Activated gamma-delta T cell treated with anti-CD3 and anti-CD28 coated beads, Interleukin-2, amount 50 U/mL, for 16 hours (primary cell): ENCODE measurements around the gene POMGNT1.

Source experiments
- DNase-seq: peaks from one replicate; pipeline ENCODE4 v3.0.0-alpha.2; 2020; ENCODE audit warnings: low read depth

Gene POMGNT1

DNA sequence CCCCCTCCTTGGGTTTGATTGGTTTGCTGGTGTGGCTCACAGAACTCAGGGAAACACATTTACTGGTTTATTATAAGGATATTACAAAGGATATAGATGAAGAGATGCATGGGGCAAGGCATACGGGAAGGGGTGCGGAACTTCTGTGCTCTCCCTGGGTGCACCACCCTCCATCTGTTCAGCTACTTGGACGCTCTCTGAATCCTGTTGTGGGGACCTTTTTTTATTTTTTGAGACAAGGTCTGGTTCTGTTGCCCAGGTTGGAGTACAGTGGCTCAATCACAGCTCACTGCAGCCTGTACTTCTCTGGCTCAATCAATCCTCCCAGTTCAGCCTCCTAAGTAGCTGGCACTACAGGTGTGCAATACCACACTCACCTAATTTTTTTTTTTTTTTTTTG is 12.3 kb upstream of the POMGNT1 start:
- no peak for DNase-seq

DNA sequence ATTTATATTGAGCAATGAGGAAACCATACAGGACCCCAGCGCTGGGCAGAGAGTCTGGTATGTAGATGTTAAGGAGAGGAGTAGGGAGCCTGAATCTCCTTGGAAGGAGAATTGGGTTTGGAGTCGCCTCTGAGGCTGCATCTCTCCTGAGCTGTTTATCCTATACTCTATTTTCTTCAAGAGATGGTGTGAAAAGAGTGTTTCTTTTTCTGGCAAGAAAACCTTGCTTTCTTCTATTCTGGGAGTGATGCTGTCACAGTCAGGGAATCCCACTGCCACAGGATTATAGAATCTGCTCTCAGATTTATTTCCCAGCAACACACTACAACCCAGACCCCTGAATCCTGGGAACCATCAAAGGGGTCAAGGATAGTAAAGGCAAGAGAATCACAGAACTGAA is 8.2 kb upstream of the POMGNT1 start:
- no peak for DNase-seq

DNA sequence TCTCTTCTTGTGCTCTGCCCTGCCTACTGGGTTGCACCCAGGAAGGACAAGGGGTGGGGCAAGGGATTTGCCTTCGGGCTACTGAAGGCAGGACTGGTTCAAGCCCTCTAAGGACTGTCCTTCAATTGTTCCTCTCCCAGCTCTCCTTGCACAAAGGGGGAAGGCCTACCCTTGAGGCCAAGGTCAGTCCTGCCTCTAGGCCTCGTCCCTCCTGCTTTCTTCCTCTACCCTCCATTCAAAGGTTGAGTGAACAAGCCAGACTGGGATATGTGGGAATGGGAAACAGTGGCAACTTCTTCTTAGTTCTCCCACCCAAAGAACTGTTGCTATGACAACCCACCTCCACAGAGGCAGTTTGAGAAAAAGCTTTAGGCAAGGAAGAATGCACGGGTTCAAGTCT is 7.6 kb upstream of the POMGNT1 start:
- no peak for DNase-seq

DNA sequence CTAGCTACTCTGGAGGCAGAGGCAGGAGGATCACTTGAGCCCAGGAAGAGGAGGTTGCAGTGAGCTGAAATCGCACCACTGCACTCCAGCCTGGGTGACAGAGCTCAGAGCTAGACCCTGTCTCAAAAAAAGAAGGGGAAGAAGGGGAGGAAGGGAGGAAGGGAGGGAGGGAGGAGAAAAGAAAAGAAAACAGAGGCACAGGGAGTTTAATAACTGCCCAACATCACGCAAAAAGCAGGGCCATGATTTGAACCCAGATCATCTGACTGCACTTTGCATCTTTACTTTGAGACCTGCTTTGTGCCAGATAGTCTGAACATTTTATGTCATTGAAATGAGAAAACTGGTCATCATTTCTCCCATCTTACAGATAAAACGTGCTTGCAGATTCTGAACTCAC is 6.9 kb upstream of the POMGNT1 start:
- DNase-seq = no peak

DNA sequence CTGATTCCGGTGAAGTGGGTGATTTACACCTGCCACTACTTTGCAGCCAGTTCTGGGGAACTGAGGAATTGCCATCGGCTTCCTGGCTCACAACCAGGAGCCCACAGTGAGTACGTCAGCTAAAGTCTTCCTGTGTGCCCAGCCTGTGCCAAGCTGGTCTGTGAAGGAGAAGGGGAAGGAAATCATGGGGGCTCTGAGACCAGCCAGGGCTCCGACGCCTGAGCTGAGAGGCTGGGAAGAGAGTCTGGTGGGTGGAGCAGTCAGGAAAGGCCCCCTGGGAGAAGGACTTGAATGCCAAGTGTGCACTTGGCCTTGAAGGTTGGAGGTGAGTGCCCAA is 6.1 kb upstream of the POMGNT1 start:
- DNase-seq = no peak

DNA sequence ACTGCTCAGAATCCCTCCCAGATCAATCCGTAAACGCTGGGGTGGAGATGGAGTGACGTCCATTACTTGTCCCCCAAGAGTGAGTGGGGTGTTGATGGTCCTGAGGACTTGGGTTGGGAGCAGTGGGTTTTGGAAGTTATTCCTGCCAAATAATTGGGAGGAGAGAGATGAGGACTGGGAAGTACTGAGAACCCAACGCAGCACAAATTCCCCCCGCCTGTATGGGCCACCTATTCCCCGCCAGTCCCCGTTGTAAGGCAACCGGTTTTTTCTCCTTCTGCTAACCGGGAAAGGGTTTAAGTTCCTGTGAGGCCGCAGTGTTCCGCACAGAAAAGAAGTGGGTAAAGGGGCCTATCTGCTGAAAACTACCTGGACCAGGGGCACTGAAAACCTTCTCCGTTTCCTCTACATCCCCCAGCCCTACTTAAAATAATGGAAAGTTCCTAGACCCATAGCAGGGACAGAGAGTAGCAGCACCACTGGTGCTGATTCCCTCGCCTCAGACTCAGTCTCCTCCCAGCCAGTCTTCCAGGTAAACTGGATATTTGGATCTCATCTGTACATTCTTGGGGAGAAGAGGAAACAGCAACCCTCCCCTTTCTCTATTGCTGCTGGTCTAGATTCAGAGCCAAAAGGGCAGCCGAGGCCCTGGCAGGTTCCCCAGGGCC is 5.6 kb upstream of the POMGNT1 start:
- DNase-seq = no peak

DNA sequence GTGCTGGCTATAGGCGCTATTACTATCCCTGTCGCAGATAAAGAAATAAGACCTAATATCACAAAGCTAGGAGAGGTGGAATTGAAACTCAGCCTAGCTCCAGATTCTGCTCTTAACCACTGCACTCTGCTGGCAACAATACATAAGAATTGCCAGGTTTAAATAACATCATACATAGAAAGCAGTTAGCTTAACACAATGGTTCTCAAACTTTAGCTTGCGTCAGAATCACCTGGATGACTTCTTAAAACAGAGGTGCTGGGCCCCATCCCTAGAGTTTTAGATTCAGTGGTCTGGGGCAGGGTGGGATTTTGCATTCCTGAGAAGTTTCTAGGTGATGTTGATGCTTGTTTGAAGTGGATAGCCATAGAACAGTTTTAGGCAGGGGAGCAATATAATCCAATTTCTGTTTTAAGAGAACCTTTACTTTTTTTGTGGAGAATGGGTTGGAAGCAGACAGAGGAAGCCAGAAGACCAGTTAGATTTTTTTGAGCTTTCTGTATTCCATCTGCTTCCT is 1.1 kb upstream of the POMGNT1 start:
- DNase-seq = no peak

DNA sequence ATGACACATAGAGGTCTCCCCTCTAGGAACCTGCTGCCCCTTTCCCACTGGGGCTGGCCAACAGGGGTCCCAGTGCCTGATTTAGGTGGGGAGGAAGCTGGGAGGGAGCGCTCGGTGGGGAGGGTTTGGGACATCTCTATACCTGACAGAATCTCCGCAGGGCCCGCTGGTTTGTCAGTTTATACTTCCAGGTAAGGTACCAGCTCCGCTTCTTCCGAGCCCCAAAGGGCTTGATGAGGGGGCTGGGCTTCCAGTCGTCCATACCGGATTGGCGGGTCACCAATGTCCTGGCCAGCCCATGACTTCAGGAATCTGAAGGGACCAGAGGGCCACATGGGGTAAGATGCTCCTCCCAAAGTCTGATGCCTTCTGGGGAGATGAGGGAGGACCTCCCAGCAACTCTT is 672 bp downstream of the POMGNT1 start:
- no peak for DNase-seq

DNA sequence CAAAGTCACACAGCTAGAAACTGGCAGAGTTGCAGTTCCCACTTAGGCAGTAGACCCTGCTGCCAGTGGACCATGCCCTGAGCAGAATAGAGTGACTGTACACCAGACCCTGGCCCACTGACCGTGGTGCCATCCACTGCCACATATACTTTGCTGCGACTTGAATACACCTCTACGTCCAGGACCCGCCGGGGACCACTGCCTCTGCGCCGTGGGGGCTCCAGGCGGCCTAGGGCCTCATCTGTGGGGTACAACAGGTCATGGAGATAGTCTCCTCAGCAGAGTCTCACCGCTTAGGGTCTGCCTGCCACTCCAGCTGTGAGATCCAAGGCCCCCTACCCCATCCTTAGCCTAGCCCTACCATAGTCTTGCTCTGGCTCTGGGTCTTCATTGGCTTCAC is 1.6 kb downstream of the POMGNT1 start:
- no peak for DNase-seq

DNA sequence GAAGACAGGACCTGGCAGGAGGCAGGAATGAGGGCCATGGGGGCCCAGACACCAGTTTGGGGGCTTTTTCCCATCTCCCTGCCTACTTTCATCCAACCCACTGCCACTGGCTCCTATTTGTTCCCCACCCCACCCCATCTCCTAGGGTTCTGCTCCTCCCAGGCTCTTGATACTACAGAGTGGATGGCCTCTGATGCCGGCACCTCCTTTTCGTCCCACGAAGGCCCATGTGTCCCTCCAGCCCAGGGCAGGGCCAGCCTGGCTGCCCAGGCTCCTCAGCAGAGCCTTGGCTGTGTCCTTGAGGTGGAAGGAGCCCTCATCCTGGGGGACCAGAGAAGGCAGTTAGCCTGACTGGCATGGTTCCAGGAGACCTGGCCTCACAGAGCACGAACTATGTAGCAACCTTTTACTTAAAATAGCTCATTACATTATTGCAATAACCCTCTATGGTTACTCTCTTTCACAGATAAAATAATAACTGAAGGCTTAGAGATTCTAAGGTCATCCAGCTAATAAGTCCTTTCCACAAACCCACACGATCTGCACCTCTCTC is 3.5 kb downstream of the POMGNT1 start:
- no peak for DNase-seq

DNA sequence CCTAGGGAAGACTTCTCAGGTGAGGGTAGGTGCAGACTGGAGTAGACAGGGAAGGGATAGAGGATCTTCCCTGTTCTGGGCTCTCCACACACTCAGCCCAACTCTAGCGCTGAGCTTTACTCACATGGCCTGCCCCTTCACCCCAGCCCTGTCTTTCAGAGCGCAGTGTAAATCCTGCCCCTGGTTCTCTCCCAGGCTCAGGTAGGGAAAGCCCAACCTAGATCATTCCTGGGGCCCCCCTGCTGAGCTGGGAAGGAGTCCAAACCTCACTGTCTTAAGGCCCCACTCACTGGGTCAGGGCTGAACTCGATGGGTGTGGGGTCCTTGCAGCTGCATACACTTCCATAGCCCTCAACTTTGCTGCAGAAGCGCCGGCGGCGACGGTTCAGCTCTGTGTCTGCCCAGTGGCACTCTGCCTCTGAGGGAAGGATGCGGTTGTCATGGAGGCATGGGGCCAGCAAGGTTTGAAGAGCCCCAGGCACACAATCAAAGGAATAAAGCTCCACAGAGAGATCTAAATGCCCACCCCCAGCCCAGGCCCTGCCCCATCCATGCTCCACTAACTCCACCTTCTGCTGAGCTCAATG is 4.2 kb downstream of the POMGNT1 start:
- no peak for DNase-seq

DNA sequence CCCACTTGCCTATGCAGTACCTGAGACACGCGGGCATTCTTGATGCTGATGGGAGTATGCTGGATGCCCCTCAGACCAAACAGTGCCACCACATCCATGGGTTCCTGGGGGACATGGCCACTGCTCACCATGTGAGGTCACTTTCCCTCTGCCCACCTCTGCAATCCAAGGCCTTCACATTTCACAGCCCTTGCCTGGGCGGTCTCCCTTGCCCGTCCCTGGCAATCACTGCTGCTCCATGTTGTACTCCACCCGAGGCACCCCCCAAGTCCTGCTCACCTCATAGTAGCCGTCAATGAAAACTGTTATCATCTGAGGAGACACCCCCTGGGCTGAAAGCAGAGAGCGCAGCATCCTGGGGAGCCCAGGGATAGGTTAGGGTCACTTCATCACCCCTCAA is 4.9 kb downstream of the POMGNT1 start:
- no peak for DNase-seq

DNA sequence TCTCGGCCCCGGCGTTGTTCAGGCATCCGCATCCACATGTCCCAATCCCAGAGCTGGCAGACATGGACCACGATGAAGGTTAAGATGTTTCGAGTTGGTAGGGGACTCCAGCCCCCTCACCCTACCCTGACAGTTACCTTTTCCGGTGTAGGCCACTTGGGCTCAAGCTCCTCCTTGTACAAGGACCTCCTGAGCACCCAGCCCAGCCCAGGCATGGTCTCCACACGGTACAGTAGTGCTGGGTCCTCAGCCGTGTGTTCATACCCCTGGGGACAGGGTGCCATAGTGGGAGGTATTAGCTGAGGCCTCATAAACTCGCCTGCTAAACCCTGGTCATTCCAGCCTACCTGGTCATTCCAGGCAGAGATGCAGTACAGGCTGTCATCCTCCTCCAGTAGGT is 6.1 kb downstream of the POMGNT1 start:
- no peak for DNase-seq

DNA sequence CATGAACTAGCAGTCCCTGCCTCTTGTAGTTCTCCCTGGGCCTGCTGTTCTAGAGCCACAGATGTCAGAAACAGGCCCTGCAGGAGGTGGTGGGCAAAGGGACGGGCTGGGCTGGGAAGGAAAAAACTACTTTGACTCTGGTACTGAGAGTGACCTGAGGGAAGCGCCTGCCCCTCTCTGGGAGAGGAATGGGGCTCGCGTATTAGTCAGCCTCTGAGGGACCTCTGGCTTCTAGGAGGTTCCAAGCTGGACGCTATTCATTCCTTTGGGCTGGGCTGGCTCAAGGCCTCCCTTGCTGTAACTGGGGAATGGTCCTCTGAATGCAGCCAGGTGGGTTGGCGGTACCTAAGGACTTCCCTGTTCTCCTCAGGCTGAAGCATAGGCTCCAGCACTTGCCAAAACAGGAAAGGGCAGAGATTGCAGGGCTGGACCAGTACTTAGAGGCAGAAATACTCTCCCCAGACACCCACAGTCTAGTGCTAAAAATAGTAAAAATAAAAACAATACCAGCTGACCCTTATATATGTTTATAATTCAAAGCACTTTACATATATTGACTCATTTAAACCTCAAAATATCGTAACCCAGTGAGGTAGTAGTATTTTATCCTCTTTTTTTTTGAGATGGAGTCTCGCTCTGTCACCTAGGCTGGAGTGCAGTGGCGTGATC is 7.1 kb downstream of the POMGNT1 start:
- DNase-seq = no peak

DNA sequence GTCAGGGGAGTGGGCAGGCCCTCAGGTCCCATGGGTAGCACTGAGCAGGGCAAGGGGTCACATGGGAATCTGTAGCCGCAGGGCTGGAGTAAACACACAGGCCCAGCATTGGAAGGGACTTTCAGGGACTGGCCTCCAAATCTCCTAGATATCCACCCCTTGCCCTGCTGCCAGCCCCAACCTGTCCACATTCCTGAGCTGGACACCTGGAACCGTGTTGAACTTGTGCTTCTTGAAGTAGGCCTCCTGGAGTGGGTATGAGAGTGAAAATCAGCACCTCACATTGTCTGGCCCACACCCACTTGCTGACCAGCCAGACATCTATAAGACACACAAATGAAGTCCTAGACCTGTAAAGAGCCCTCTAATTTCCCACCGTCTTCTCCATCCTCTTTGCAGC is 7.7 kb downstream of the POMGNT1 start:
- DNase-seq = no peak

DNA sequence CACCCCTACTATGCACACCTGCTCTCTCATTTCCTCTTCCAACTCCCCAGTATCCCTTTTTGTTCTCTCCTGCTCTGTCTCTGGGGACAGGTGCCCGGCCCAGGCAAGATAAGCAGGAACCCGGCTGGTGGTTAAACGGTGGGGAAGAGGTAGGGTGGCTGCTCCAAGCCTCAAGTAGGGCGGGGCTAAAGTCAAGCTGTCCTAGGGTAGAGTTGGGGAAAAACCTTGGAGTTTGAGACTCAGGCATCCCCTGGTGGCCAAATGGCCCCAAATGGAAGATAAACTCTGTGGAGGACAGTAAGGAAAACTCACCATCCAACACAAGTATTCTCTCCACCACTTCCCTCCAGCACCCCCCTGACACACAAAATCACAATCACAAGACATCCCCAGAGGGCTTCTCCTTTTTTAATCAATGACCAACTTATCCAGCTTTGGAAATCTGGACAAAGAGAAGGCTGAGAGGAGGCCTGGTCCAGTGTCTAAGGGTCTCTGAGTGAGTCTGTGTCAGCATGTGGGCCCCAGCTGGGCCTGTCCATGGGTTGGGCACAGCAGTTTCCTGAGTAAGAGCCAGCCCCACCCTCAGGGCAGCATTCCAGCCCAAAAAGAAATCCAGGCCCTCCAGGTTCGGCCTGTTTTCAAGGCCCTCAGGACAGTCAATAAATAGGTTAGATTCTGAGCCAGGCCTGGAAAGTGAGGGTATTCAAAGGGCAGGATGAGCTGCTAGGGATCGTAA is 9.8 kb downstream of the POMGNT1 start:
- DNase-seq = no peak

DNA sequence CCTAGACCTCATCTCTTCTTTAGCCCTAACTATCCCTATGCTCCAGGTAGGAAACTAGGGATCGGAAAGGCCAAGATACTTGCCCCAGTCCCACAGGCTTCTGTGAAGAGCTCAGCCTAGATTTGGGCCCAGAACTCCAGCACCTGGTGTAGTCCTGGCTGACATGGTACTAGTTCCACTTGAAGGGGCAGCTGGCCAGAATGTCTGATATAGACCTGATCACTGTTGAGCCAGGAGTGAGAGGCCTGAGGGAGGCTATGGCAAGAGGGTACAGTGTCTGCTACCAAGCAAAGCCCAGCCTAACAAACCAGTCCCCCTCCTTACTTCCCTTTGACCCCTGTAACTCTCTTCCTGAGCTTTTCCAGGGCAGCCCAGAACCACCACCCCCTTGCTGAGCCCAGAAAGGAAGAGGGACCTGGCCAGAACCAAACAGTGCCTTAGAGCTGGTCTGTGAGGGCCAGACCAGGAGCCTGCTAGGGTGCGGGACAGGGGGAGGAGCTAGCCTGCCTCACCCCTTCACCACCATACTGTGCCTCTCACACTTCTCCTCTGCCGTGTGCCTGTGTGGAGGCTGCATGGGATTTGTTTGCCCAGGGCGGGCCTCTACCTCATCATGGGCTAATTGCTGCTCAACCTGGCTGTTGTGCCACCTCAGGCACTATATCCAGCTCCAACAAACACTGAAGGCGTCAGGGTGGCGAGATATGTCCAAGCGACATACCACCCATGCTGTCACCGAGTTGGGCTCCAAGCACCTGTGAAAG is 10.9 kb downstream of the POMGNT1 start:
- DNase-seq = no peak

DNA sequence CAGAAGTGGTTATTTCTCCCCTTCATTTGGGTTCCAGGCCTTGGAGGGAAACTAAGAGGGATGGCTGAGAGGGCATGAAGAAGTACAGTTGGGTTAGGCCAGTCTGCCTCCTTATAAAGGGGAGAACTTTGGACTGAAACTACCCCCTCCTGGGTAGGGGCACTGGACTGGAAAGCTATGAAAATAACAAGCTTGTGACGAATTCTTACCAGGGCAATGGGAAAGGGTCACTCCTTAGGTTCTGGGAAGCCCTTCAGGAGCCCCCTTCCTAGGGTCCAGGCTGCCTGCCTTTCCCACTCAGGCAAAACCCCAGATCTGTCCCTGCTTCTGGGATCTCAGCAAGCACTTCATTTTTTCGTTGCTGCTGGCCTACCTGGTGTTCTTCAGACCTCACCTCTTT is 12.2 kb downstream of the POMGNT1 start:
- no peak for DNase-seq

DNA sequence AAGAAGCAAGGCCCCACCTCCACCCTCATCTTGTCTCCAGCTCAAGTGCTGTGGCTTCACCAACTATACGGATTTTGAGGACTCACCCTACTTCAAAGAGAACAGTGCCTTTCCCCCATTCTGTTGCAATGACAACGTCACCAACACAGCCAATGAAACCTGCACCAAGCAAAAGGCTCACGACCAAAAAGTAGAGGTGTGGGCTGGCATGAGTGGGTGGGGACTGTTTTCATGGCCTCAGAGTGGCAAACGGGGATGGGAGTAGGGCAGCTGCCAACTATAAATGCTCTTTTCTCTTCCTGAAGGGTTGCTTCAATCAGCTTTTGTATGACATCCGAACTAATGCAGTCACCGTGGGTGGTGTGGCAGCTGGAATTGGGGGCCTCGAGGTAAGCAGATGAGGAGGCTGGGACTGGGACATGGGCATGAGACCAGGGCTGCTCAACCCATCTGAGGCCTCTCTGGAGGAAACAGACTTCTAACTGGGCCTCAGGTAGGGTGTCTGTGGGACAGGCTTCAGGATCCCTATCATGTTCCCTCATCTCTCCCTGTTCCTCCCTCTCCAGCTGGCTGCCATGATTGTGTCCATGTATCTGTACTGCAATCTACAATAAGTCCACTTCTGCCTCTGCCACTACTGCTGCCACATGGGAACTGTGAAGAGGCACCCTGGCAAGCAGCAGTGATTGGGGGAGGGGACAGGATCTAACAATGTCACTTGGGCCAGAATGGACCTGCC is 13.1 kb downstream of the POMGNT1 start:
- no peak for DNase-seq

DNA sequence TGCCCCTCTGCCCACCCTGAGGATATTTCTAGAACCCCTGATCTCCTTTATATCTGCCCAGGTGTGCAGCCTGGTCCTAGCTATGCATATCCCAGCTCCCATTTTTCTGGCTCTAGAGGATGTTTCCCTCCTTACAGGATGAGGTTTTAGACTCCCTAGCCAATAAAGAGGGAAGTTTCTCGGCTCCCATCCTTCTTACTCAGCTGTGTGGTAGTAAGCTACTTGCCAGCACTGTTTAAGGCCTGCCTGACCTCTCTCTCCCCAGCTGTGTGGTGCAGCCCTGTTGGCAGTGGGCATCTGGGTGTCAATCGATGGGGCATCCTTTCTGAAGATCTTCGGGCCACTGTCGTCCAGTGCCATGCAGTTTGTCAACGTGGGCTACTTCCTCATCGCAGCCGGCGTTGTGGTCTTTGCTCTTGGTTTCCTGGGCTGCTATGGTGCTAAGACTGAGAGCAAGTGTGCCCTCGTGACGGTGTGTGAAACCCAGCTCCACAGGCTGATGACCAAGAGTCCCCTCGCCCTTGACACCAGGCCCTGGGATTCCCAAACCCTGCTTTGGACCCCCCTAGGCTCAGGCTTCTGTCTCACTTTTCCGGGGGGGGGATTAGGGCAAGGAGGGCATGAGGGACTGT is 14.2 kb downstream of the POMGNT1 start:
- no peak for DNase-seq
